Large intestine (tissue), 3 donors: ENCODE measurements around the gene PHEX. TPM values are rescaled to one million over a fixed set of nuclear protein-coding genes. Genes with fewer than 3 reads are reported as not detected.

ENCODE experiments used
- DNase-seq, 2 donors: peaks; one replicate each; pipeline versions ENCODE4 v3.0.0 to v3.0.0-alpha.2; 2013
- H3K27ac ChIP-seq: one replicate; pipeline ENCODE4 v1.5.1; 2013; ENCODE audit warnings: low read length
- H3K27me3 ChIP-seq: 2 replicates; pipeline ENCODE4 v1.6.1; 2013; ENCODE audit warnings: low read length; ENCODE audit not compliant: control insufficient read depth, insufficient read depth
- H3K36me3 ChIP-seq: 2 replicates; pipeline ENCODE4 v1.6.1; 2013; ENCODE audit warnings: low read length; ENCODE audit not compliant: control insufficient read depth, insufficient read depth
- H3K4me1 ChIP-seq: one replicate; pipeline ENCODE4 v1.6.1; 2013; ENCODE audit warnings: low read length; ENCODE audit not compliant: control insufficient read depth, insufficient read depth
- H3K4me3 ChIP-seq: one replicate; pipeline ENCODE4 v1.5.1; 2013; ENCODE audit warnings: low read length
- H3K9me3 ChIP-seq: one replicate; pipeline ENCODE4 v1.6.1; 2013; ENCODE audit warnings: mild to moderate bottlenecking, low read depth, low read length, moderate library complexity; ENCODE audit not compliant: control insufficient read depth
- WGBS: methylation state at CpG from one replicate; pipeline ENCODE4 v1.1.5; 2013; ENCODE audit warnings: low lambda C conversion rate; ENCODE audit not compliant: insufficient coverage; 5-methylcytosine and 5-hydroxymethylcytosine counted together
- polyA plus RNA-seq: library from polyadenylated mRNA; unstranded; fragments of 120-200 nt; gene quantifications from one replicate; pipeline ENCODE4 v1.2.1, GENCODE V29; 2013

Gene PHEX
- polyA plus RNA-seq, 1 donor: 0.55 TPM

DNA sequence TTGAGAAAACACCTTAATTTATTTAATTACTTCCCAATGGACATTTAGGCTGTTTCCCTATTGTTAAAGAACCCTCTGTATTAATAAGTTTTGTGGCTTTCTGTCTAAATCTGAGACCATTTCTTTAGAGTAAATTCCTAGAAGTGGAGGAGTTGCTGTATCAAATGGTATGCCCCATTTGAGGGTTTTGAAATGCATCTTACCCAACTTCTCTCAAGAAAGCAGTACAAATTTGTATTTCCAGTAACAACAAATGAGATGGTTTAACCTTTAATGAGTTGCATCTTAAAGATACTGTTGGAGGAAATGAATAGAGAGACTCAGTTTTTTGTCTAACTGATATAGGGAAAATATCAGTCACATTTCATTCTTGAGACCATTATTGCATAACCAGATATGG lies 170.1 kb downstream of the PHEX start:
- Histone ChIP-seq H3K27ac (no peak overlapping the region), H3K4me1 (no peaks in the 10 kb centered on the region), H3K4me3 (no peak overlapping the region), H3K9me3 (no peaks in the 10 kb centered on the region), H3K36me3 (no peaks in the 10 kb centered on the region), H3K27me3 (no peaks in the 10 kb centered on the region)
- DNase-seq: no peak

DNA sequence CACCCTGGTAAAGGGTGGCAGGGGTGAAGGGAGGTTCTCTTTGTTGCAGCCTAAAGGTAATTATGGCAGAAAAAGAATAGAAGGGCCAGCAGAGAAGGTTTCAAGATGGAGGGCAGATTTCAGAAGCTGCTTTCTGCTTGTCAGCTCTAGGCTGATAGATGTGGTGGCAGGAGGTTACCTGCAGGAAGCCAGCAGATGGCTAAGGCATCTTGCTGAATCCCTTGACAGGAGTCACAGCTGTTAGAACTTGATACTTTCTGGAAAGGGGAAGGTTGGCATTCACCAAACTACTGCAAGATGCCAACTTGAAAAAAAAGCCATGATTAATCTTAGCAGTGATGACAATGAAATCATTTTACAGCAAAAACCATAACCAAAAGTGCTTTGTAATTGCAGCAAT lies 171.1 kb downstream of the PHEX start:
- no peaks in the 10 kb centered on the region for H3K9me3 ChIP-seq
- no peak overlapping the region for H3K27ac ChIP-seq
- H3K36me3 ChIP-seq: no peaks in the 10 kb centered on the region
- no peak for DNase-seq
- no peaks in the 10 kb centered on the region for H3K4me1 ChIP-seq
- H3K27me3 ChIP-seq: no peaks in the 10 kb centered on the region
- no peak overlapping the region for H3K4me3 ChIP-seq

DNA sequence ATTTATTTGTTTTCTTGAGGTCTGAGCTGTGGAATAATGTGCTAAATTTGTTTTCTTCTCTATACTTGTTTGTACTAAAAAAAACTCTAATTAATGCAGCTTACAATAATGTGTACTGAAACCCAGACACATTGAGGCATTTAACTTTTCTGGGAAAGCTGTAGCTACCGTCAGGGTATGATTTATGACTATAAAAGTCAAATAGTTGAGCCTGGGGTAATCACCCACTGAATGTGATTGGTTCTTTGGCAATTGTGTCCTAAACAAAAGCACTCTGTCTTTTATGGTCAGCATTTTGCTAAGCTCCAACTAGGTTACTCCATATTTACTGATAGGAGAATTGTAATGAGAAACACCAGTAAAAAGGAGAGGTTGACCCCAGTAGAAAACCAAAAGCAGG lies 174.7 kb downstream of the PHEX start:
- no peak for DNase-seq
- no peaks in the 10 kb centered on the region for H3K27me3 ChIP-seq
- H3K9me3 ChIP-seq: no peaks in the 10 kb centered on the region
- no CpG with 5 or more reads among the region's 1 CpG for WGBS
- no peaks in the 10 kb centered on the region for H3K36me3 ChIP-seq
- H3K4me1 ChIP-seq: no peaks in the 10 kb centered on the region
- H3K4me3 ChIP-seq: no peak overlapping the region
- H3K27ac ChIP-seq: no peak overlapping the region

DNA sequence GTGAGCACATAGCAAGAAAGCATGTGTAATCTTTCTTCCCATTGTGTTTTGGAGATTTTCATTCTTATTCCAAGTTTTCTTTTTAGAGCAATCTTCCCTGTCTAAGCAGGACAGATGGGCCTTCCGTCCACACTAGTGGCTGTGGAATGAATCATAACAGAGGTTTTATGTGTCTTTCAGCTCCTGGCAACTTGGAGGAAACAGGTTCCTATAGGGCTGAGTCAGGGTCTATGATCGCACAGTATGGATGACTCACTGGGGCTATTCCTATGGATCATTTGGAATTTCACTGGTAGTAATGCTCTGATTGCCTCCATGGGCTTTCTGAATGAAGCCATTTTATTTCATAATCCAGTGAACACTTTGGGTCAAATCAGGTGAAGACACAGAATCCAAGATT lies 188.8 kb downstream of the PHEX start:
- Histone ChIP-seq H3K4me1 (no peaks in the 10 kb centered on the region), H3K9me3 (no peaks in the 10 kb centered on the region), H3K27me3 (no peaks in the 10 kb centered on the region), H3K27ac (no peak overlapping the region), H3K4me3 (no peak overlapping the region), H3K36me3 (no peaks in the 10 kb centered on the region)
- no peak for DNase-seq
- no CpG with 5 or more reads among the region's 2 CpGs for whole genome bisulfite sequencing

- DNase-seq: no peak
- no CpG with 5 or more reads among the region's 6 CpGs for WGBS
Measured at GRCh38 chrX:22234380-22234779, 202.3 kb downstream of the PHEX start.

GRCh38 chrX:22237479-22237878 lies 205.4 kb downstream of the PHEX start:
- no peak for DNase-seq
- no peaks in the 10 kb centered on the region for H3K9me3 ChIP-seq
- no CpG with 5 or more reads among the region's 2 CpGs for WGBS
- H3K4me1 ChIP-seq: no peaks in the 10 kb centered on the region
- no peaks in the 10 kb centered on the region for H3K36me3 ChIP-seq
- no peaks in the 10 kb centered on the region for H3K27me3 ChIP-seq
- H3K27ac ChIP-seq: no peak overlapping the region
- H3K4me3 ChIP-seq: no peak overlapping the region

More at GRCh38 chrX:22234380-22234779, 202.3 kb downstream of the PHEX start:
- H3K4me3 ChIP-seq: no peak overlapping the region
- H3K9me3 ChIP-seq: no peaks in the 10 kb centered on the region
- H3K36me3 ChIP-seq: no peaks in the 10 kb centered on the region
- no peak overlapping the region for H3K27ac ChIP-seq
- no peaks in the 10 kb centered on the region for H3K27me3 ChIP-seq
- no peaks in the 10 kb centered on the region for H3K4me1 ChIP-seq

DNA sequence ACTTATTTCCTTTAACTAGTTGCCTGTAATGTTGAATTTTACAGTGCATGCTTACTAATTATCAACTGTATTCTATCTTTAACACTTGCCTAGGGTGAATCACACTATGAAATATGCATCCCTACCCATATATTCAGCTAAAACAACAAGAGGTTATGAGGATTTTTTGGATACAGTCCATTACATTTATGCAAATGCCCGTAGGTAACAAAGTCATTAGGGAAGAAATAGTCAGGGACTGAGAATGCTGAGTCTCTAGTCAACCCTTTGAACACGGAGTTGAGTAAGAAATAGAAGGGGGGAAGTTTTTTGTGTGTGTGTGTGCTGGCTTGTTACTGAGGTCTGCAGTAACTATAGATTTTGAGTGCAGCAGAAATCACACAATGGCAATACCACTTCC lies 214.5 kb downstream of the PHEX start:
- no peaks in the 10 kb centered on the region for H3K4me1 ChIP-seq
- no peaks in the 10 kb centered on the region for H3K27me3 ChIP-seq
- no peak for DNase-seq
- WGBS: no CpG with 5 or more reads among the region's 2 CpGs
- H3K9me3 ChIP-seq: no peaks in the 10 kb centered on the region
- no peak overlapping the region for H3K4me3 ChIP-seq
- H3K27ac ChIP-seq: no peak overlapping the region
- H3K36me3 ChIP-seq: no peaks in the 10 kb centered on the region

GRCh38 chrX:22247169-22247568 lies 215.0 kb downstream of the PHEX start:
- 80% methylated on average over 1 of the region's 1 CpG for WGBS
- H3K9me3 ChIP-seq: no peaks in the 10 kb centered on the region
- H3K4me3 ChIP-seq: no peak overlapping the region
- H3K27me3 ChIP-seq: no peaks in the 10 kb centered on the region
- DNase-seq: no peak
- no peak overlapping the region for H3K27ac ChIP-seq
- no peaks in the 10 kb centered on the region for H3K36me3 ChIP-seq
- H3K4me1 ChIP-seq: no peaks in the 10 kb centered on the region

- H3K4me1 ChIP-seq: no peaks in the 10 kb centered on the region
- H3K4me3 ChIP-seq: no peak overlapping the region
- H3K27me3 ChIP-seq: no peaks in the 10 kb centered on the region
- DNase-seq: no peak
- no peak overlapping the region for H3K27ac ChIP-seq
- H3K9me3 ChIP-seq: no peaks in the 10 kb centered on the region
- H3K36me3 ChIP-seq: no peaks in the 10 kb centered on the region
- whole genome bisulfite sequencing: no CpG with 5 or more reads among the region's 3 CpGs
Measured at GRCh38 chrX:22248401-22248800, 216.3 kb downstream of the PHEX start.

DNA sequence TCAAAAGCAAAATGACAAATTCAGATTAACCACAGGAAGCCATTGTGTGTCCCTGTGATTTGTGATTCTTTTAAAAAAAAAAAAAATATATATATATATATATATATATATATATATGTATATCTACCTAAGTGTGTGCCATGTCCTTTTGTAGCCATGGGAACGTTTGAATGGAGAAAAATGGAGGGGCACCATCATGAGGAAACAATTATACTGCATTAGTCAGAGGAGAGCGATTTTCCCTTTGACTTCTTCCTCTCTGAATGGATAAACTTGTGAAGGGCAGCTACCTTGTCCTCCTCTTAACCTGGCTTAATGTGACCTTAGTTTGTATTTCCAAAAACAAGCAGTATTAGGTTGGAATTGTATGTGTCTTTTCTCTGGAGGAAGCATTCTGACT lies 217.2 kb downstream of the PHEX start:
- no peaks in the 10 kb centered on the region for H3K4me1 ChIP-seq
- no peak overlapping the region for H3K27ac ChIP-seq
- H3K4me3 ChIP-seq: no peak overlapping the region
- H3K9me3 ChIP-seq: no peaks in the 10 kb centered on the region
- H3K27me3 ChIP-seq: no peaks in the 10 kb centered on the region
- no peak for DNase-seq
- WGBS: no CpG with 5 or more reads among the region's 2 CpGs
- no peaks in the 10 kb centered on the region for H3K36me3 ChIP-seq

- no peaks in the 10 kb centered on the region for H3K9me3 ChIP-seq
- no CpG with 5 or more reads among the region's 6 CpGs for WGBS
Measured at GRCh38 chrX:22268706-22269105, 236.6 kb downstream of the PHEX start.

More at GRCh38 chrX:22268706-22269105, 236.6 kb downstream of the PHEX start:
- no peak overlapping the region for H3K4me3 ChIP-seq
- H3K27ac ChIP-seq: no peak overlapping the region
- no peaks in the 10 kb centered on the region for H3K27me3 ChIP-seq
- H3K4me1 ChIP-seq: no peaks in the 10 kb centered on the region
- H3K36me3 ChIP-seq: no peaks in the 10 kb centered on the region
- DNase-seq: no peak
